ENCODE data around the gene DROSHA. TPM values are rescaled to one million over a fixed set of nuclear protein-coding genes. Genes with fewer than 3 reads are reported as not detected.

Gene DROSHA
- total RNA-seq, 1 experiment from 2014 or later = 106 TPM

GRCh38 chr5:31435730-31436129 is 96.2 kb downstream of the DROSHA start:
- H2AK5ac ChIP-seq (ENCODE audit: insufficient read length, low read length) = no peak overlapping the region
- no peaks in the 10 kb centered on the region for H3K23me2 ChIP-seq (ENCODE audit: insufficient read length, low read depth, low read length, poor library complexity, severe bottlenecking)
- no peaks in the 10 kb centered on the region for H3K9me3 ChIP-seq (ENCODE audit: control insufficient read depth, low read depth, low read length)
- H3K4ac ChIP-seq (ENCODE audit: low read depth, low read length) = no peak overlapping the region
- no peak overlapping the region for H2BK20ac ChIP-seq (ENCODE audit: low read depth, low read length, poor library complexity, severe bottlenecking)
- H2BK12ac ChIP-seq (ENCODE audit: insufficient read length, low read depth, low read length) = no peak overlapping the region
- no peak for TF ChIP-seq CTCF (conservative IDR thresholded peaks at IDR 0.05)
- no peak for DNase-seq
- no peak overlapping the region for H2BK5ac ChIP-seq (ENCODE audit: insufficient read length, low read length)
- H3K79me1 ChIP-seq (ENCODE audit: insufficient read depth, low read depth, low read length, poor library complexity, severe bottlenecking) = no peaks in the 10 kb centered on the region
- H4K20me1 ChIP-seq (ENCODE audit: control insufficient read depth, insufficient read depth, insufficient read length) = no peaks in the 10 kb centered on the region
- no peak overlapping the region for H2BK120ac ChIP-seq (ENCODE audit: low read depth, low read length, poor library complexity, severe bottlenecking)
- no peaks in the 10 kb centered on the region for H3K27me3 ChIP-seq (ENCODE audit: insufficient read depth, low read length)
- H2BK15ac ChIP-seq (ENCODE audit: low read depth, low read length) = no peak overlapping the region
- H3K27me3 Mint-ChIP-seq (ENCODE audit: low read depth) = no peaks in the 10 kb centered on the region
- H3K27ac ChIP-seq (ENCODE audit: insufficient read length, low read depth, low read length) = no peak overlapping the region
- no peak overlapping the region for H3K4me3 Mint-ChIP-seq
- H4K8ac ChIP-seq (replicated peaks; ENCODE audit: insufficient read length, low read depth, low read length) = no peak overlapping the region
- H3K27ac Mint-ChIP-seq = no peak overlapping the region
- H3K56ac ChIP-seq (ENCODE audit: insufficient read length, low read depth, low read length) = no peak overlapping the region
- no peak overlapping the region for H3K4me2 ChIP-seq (ENCODE audit: insufficient read depth, insufficient read length, low read length)
- H3T11ph ChIP-seq (ENCODE audit: low read length) = no peak overlapping the region
- H3K79me2 ChIP-seq (ENCODE audit: insufficient read depth, low read length) = no peaks in the 10 kb centered on the region
- WGBS (ENCODE audit: extremely low coverage, insufficient read length, low lambda C conversion rate) = no CpG with 5 or more reads among the region's 4 CpGs
- H3K14ac ChIP-seq (ENCODE audit: insufficient read depth, low read length) = no peak overlapping the region
- no peak overlapping the region for H4K5ac ChIP-seq (ENCODE audit: insufficient read length, low read depth, low read length)
- H3K23ac ChIP-seq (ENCODE audit: insufficient read length, low read depth, low read length) = no peak overlapping the region
- no peak overlapping the region for H2AFZ ChIP-seq (ENCODE audit: low read length)
- H3K9me3 Mint-ChIP-seq = no peaks in the 10 kb centered on the region
- no peaks in the 10 kb centered on the region for H3K4me1 ChIP-seq (ENCODE audit: insufficient read depth, low read length)
- no peak overlapping the region for H3K9ac ChIP-seq (ENCODE audit: extremely low read depth, insufficient read length, low read length)
- H3K4me1 Mint-ChIP-seq = no peaks in the 10 kb centered on the region
- no peak overlapping the region for H3K18ac ChIP-seq (ENCODE audit: insufficient read length, low read depth, low read length)
- H3K36me3 Mint-ChIP-seq (ENCODE audit: insufficient read depth in 1 of 3, low read depth in 3 of 3) = peaks cover 12 to 42% (median 17%) of the 10 kb centered on the region in 3 experiments
- no peak overlapping the region for H4K91ac ChIP-seq (ENCODE audit: insufficient read length, low read depth, low read length)

Data from H9 (cell line).